K562 (cell line): ENCODE measurements around the gene TARS3. TPM values are rescaled to one million over a fixed set of nuclear protein-coding genes. Genes with fewer than 3 reads are reported as not detected.

Experiments used
- ARID2 ChIP-seq: fragments of 450-650 bp; IDR thresholded peaks from 2 replicates; pipeline ENCODE4 v1.6.1; 2017; ENCODE audit warnings: antibody characterized with exemption, mild to moderate bottlenecking
- EGR1 ChIP-seq: fragments of 450-650 bp; conservative IDR thresholded peaks from 2 replicates; pipeline ENCODE4 v1.6.1; 2017; ENCODE audit warnings: mild to moderate bottlenecking
- HDAC1 ChIP-seq, 2 experiments: fragments of 450-650 bp; IDR thresholded peaks; 2 replicates each; pipeline ENCODE4 v1.6.1; 2016 to 2017; ENCODE audit warnings: inconsistent platforms in 1 of 2, mild to moderate bottlenecking in 1 of 2, moderate library complexity in 1 of 2
- HDAC2 ChIP-seq: fragments of 450-650 bp; IDR thresholded peaks from 2 replicates; pipeline ENCODE4 v1.6.1; 2016; ENCODE audit warnings: mild to moderate bottlenecking
- HNRNPL ChIP-seq: fragments of 200-400 bp; formaldehyde crosslinking; IDR thresholded peaks from 2 replicates; pipeline ENCODE4 v1.6.1; 2017; ENCODE audit warnings: low read depth, mild to moderate bottlenecking, low read length
- KDM5B ChIP-seq: fragments of 200-600 bp; sonication (generic); IDR thresholded peaks from 2 replicates; pipeline ENCODE4 v1.6.1; 2012; ENCODE audit warnings: low read depth, mild to moderate bottlenecking, moderate library complexity, low read length, control low read depth, inconsistent platforms; ENCODE audit not compliant: insufficient replicate concordance
- KLF16 ChIP-seq: IDR thresholded peaks from 2 replicates; pipeline ENCODE4 v1.6.1; 2016; ENCODE audit warnings: antibody characterized with exemption
- MCM7 ChIP-seq, 2 experiments: fragments of 450-650 bp; IDR thresholded peaks; 2 replicates each; pipeline ENCODE4 v1.6.1; 2016 to 2018
- MNT ChIP-seq, 2 experiments: fragments of 450-650 bp; conservative IDR thresholded peaks; 2 replicates each; pipeline ENCODE4 v1.6.1; 2017; ENCODE audit warnings: mild to moderate bottlenecking in 2 of 2, moderate library complexity in 2 of 2
- MXI1 ChIP-seq: IDR thresholded peaks from 2 replicates; pipeline ENCODE4 v1.6.1; 2011; ENCODE audit warnings: low read depth, mild to moderate bottlenecking, improper control_type of control experiment, low read length
- MYC ChIP-seq, 2 experiments: fragments of 250-450 bp in 1 of 2; sonication (Bioruptor Pico) in 1 of 2; IDR thresholded peaks; 2 replicates each; pipeline versions ENCODE4 v1.5.1 to v1.6.1; 2012 to 2021; ENCODE audit warnings: low read depth in 2 of 2, borderline replicate concordance in 1 of 2, improper control_type of control experiment in 1 of 2, low read length in 1 of 2, mild to moderate bottlenecking in 1 of 2, moderate library complexity in 1 of 2
- NKRF ChIP-seq: fragments of 450-650 bp; IDR thresholded peaks from 2 replicates; pipeline ENCODE4 v1.6.1; 2016; ENCODE audit warnings: borderline replicate concordance
- PYGO2 ChIP-seq: fragments of 450-650 bp; IDR thresholded peaks from 2 replicates; pipeline ENCODE4 v1.6.1; 2016; ENCODE audit warnings: mild to moderate bottlenecking, missing genetic modification characterization, moderate library complexity, missing compliant biosample characterization
- TAF1 ChIP-seq: IDR thresholded peaks from 2 replicates; pipeline ENCODE4 v1.6.1; 2011; ENCODE audit warnings: mild to moderate bottlenecking, low read length, moderate library complexity; ENCODE audit not compliant: insufficient read depth, control insufficient read depth, severe bottlenecking; ENCODE audit errors: extremely low read depth
- TFE3 ChIP-seq: fragments of 450-650 bp; formaldehyde crosslinking; IDR thresholded peaks from 2 replicates; pipeline ENCODE4 v1.4.0; 2020; ENCODE audit warnings: mild to moderate bottlenecking, mixed read lengths
- TOE1 ChIP-seq, 2 experiments: fragments of 450-650 bp in 1 of 2; sonication (generic) in 1 of 2; formaldehyde crosslinking in 1 of 2; IDR thresholded peaks; 2 replicates each; pipeline versions ENCODE4 v1.7.1 to v1.8.0; 2016 to 2022; ENCODE audit warnings: borderline replicate concordance in 2 of 2, mild to moderate bottlenecking in 2 of 2, antibody characterized with exemption in 1 of 2, inconsistent platforms in 1 of 2, low read depth in 1 of 2, missing genetic modification reagents in 1 of 2, moderate library complexity in 1 of 2
- USF2 ChIP-seq: sonication (generic); formaldehyde crosslinking; IDR thresholded peaks from 2 replicates; pipeline ENCODE4 v1.5.0; 2020; ENCODE audit warnings: missing genetic modification reagents
- ZBTB2 ChIP-seq: fragments of 450-650 bp; IDR thresholded peaks from 2 replicates; pipeline ENCODE4 v1.6.1; 2016; ENCODE audit warnings: antibody characterized with exemption
- ZNF766 ChIP-seq: fragments of 200-800 bp; sonication (Bioruptor generic); conservative IDR thresholded peaks from 2 replicates; pipeline ENCODE4 v1.6.1; 2016; ENCODE audit warnings: missing genetic modification characterization, missing compliant biosample characterization
- polyA plus RNA-seq, 8 experiments: library from polyadenylated mRNA; depleted of rRNA in 4 of 8; stranded (reverse) in 5 of 8; unstranded in 3 of 8; fragments of >200 nt; fragmentation: Nextera tagmentation in 2 of 8; fragmentation: Illumina TruSeq in 1 of 8; extraction: Ambion mirVana in 2 of 8; extraction: Trizol in 1 of 8; gene quantifications; 2 replicates each; pipeline versions ENCODE4 v1.2.1 to v1.2.3, GENCODE V29; 2011 to 2014; ENCODE audit warnings: inconsistent platforms in 1 of 8, missing spikeins in 1 of 8
- total RNA-seq, 7 experiments: library from RNA; depleted of rRNA in 6 of 7; stranded (reverse); fragments of >200 nt in 6 of 7; fragmentation: Illumina TruSeq in 2 of 7; extraction: Trizol in 2 of 7; gene quantifications; 2 replicates each; pipeline versions ENCODE4 v1.2.1 to v1.2.3, GENCODE V29; 2011 to 2021; ENCODE audit warnings: low replicate concordance in 1 of 7

The TARS3 gene
- total and polyA plus RNA-seq, 9 of the 15 experiments (the other 6 are each of a cell fraction or from before 2014, with no cell fraction given): 2.1 to 14.7 (median 9.8) TPM

- TF ChIP-seq NKRF (peak; percentile 83; the same call in 1 of the 2 replicates), ZBTB2 (no peak), HDAC2 (peak; percentile 60; the same call in 1 of the 2 replicates), MXI1 (0 out of 2 replicates have a peak, but pooled peaks have one; percentile 31), ARID2 (no peak), MYC (IDR thresholded peaks at IDR 0.05; ENCODE audit: low read depth, low read length) (peak; percentile 59), MYC (CRISPR knock-in tag; IDR thresholded peaks at IDR 0.05; ENCODE audit: borderline replicate concordance, low read depth) (no peak), USF2 (CRISPR knock-in tag) (peak; percentile 30), EGR1 (peak; percentile 75), KDM5B (no peak), MCM7 (IDR thresholded peaks at IDR 0.05) (no peak), TFE3 (CRISPR knock-in tag) (peak; percentile 30; the same call in 1 of the 2 replicates), ZNF766 (CRISPR knock-in tag) (0 out of 2 replicates have a peak, but pooled peaks have one; percentile 56), PYGO2 (tag) (0 out of 2 replicates have a peak, but pooled peaks have one; percentile 32), TAF1 (no peak), TOE1 (IDR thresholded peaks at IDR 0.05; ENCODE audit: borderline replicate concordance) (peak; percentile 76), TOE1 (CRISPR knock-in tag; IDR thresholded peaks at IDR 0.05; ENCODE audit: borderline replicate concordance, low read depth) (no peak), HNRNPL (no peak), HDAC1 (IDR thresholded peaks at IDR 0.05) (peak in 1 of 2 experiments; percentile 78; a peak in 2 of 4 replicates), MNT (conservative IDR thresholded peaks at IDR 0.05) (peak; percentile 73 to 83), KLF16 (no peak)
Observed at GRCh38 chr15:101652786-101653430, 71.4 kb downstream of the TARS3 start (continued).
